HFF-Myc (cell line): ENCODE measurements around the gene SNX3.

Experiments used
- DNase-seq: peaks from one replicate; pipeline ENCODE4 v3.0.0-alpha.2; 2011; ENCODE audit warnings: low read depth; ENCODE audit errors: extremely low read depth
- H3K4me3 ChIP-seq: replicated peaks from 2 replicates; pipeline ENCODE4 v1.5.1; 2011; ENCODE audit warnings: low read depth, mild to moderate bottlenecking, control low read depth, low read length
- TF ChIP-seq, protein P1 (sequence below): IDR thresholded peaks from 2 replicates; pipeline ENCODE4 v1.5.1; 2012; ENCODE audit warnings: mild to moderate bottlenecking, low read depth, low read length, control low read depth; ENCODE audit errors: missing control alignments

Gene SNX3

GRCh38 chr6:108168090-108168463 lies 92.8 kb downstream of the SNX3 start:
- DNase-seq = no peak
- H3K4me3 ChIP-seq = no peak overlapping the region
- TF ChIP-seq, protein P1, sequence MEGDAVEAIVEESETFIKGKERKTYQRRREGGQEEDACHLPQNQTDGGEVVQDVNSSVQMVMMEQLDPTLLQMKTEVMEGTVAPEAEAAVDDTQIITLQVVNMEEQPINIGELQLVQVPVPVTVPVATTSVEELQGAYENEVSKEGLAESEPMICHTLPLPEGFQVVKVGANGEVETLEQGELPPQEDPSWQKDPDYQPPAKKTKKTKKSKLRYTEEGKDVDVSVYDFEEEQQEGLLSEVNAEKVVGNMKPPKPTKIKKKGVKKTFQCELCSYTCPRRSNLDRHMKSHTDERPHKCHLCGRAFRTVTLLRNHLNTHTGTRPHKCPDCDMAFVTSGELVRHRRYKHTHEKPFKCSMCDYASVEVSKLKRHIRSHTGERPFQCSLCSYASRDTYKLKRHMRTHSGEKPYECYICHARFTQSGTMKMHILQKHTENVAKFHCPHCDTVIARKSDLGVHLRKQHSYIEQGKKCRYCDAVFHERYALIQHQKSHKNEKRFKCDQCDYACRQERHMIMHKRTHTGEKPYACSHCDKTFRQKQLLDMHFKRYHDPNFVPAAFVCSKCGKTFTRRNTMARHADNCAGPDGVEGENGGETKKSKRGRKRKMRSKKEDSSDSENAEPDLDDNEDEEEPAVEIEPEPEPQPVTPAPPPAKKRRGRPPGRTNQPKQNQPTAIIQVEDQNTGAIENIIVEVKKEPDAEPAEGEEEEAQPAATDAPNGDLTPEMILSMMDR = no peak

DNA sequence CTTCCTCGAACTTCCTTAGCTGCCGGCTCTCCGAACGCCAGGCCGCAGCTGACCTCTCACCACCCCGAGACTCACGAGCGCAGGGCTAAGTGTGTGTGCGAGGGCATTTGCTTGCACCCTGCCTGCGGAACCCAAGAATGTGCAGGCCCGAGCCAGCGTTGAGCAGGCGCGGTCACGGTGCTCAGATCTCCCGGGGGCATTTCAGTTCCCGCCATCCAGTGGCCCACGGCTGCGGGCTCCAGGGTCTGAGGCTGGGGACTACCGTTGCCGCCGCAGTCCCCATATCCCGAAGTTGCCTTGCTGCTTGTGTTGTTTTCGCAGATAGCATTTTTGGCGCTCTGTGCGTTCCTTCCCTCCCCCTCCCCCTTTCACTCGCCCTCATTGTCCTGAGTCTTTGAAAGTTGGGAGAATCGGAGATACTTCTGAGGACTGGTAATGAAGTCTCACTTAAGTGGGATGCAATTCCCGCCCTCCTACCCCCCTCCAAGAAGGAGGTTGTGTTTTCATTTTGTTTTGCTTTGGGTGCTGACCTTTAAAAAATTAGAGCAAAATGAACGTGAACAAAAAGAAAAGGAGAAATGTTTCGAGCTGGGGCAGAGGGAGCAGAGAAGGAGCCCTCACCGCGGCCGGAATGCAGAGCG lies 93.3 kb downstream of the SNX3 start:
- TF ChIP-seq, protein P1 = no peak
- no peak overlapping the region for H3K4me3 ChIP-seq
- no peak for DNase-seq

DNA sequence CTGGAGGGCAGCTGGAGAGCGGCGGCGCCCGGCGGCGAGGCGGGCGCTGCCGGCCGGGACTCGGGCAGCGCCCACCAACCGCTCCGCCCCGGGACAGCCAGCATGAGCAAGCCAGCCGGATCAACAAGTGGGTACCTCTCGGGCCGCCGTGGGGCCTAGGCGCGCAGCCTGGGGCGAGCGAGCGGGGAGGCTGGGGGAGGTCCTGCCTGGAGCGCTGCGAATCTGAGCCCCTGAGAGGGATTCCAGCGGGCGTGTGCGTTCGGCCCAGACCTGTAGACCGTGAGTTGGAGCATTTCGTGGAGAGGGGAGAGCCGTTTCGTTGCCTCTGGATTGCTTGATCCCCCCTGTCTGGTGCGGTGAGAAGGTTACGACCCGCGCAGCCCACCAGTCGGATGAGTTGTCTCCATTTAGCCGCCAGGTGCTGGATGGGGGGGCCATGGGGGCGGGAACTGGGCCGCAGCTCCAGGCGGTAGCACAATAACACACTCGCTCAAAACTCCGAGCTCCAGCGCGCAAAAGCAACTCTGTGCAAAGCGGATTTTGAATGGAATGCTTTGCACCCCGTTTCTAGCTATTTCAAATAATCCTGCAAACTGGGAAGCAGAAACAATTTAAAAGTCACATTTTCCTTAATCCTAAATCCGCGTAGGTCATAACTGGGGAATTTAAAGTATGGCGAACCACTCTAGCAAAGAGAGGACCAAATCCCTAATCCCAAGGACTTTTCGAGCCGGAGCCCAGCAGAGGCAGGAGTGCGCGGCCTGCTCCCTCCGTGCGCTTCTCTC lies 94.0 kb downstream of the SNX3 start:
- no peak for DNase-seq
- TF ChIP-seq, protein P1 = no peak
- no peak overlapping the region for H3K4me3 ChIP-seq

GRCh38 chr6:108165714-108166663 lies 94.9 kb downstream of the SNX3 start, which contains the start of gene NR2E1:
Gene NR2E1 (plus strand): TSS chr6:108166022. CDS start chr6:108166766, 744 bp downstream.
- H3K4me3 ChIP-seq = no peak within 1 kb of the TSS
- DNase-seq = no peak
- TF ChIP-seq, protein P1 = no peak

GRCh38 chr6:108164815-108165706 lies 95.8 kb downstream of the SNX3 start:
- DNase-seq = no peak
- H3K4me3 ChIP-seq = no peak overlapping the region
- TF ChIP-seq, protein P1 = no peak

GRCh38 chr6:108164543-108164814 lies 96.4 kb downstream of the SNX3 start:
- TF ChIP-seq, protein P1 = no peak
- no peak overlapping the region for H3K4me3 ChIP-seq
- no peak for DNase-seq
